Stimulated activated memory B cell treated with anti-CD40 and anti-IgM and Interleukin-4, amounts not matched to agents 10 μg/mL and 1 μg/mL and 100 μg/mL, for 72 hours (primary cell): Measurements from ENCODE around the gene KRTAP4-12.
"Not testable (repeated sequence)": the region's sequence is repeated elsewhere in the genome, so short reads cannot be mapped to it uniquely, and the experiment has no call there.

Source experiments
- ATAC-seq: fragments of 150-1000 bp; cut with Tn5 transposase; 2 replicates; pipeline ENCODE4 v1.10.0; 2021
- H3K27ac Mint-ChIP-seq: one replicate; pipeline ENCODE4 v1.8.0; 2022; ENCODE audit warnings: mild to moderate bottlenecking, mixed read lengths
- H3K27me3 Mint-ChIP-seq: one replicate; pipeline ENCODE4 v1.8.0; 2022; ENCODE audit warnings: mixed read lengths
- H3K36me3 Mint-ChIP-seq: one replicate; pipeline ENCODE4 v1.8.0; 2022; ENCODE audit warnings: mixed read lengths
- H3K4me1 Mint-ChIP-seq: one replicate; pipeline ENCODE4 v1.8.0; 2022; ENCODE audit warnings: mixed read lengths
- H3K4me3 Mint-ChIP-seq: one replicate; pipeline ENCODE4 v1.8.0; 2022; ENCODE audit warnings: mild to moderate bottlenecking, moderate library complexity, mixed read lengths
- H3K9me3 Mint-ChIP-seq: one replicate; pipeline ENCODE4 v1.8.0; 2022; ENCODE audit warnings: mixed read lengths

KRTAP4-12 gene

GRCh38 chr17:41140360-41141131 lies 16.6 kb upstream of the KRTAP4-12 start, which contains the start of gene KRTAP4-6:
TSS of gene KRTAP4-6 (minus strand) at chr17:41140544. CDS start at chr17:41140487, 57 bp downstream.
- ATAC-seq = no peak
- H3K9me3 Mint-ChIP-seq = peaks cover 33% of the 10 kb centered on the region

GRCh38 chr17:41139865-41140264 lies 15.9 kb upstream of the KRTAP4-12 start:
- H3K27ac Mint-ChIP-seq, H3K4me1 Mint-ChIP-seq: not testable (repeated sequence)
- H3K36me3 Mint-ChIP-seq = peaks cover 22% of the 10 kb centered on the region

More at GRCh38 chr17:41140360-41141131, 16.6 kb upstream of the KRTAP4-12 start, which contains the start of gene KRTAP4-6:
- H3K36me3 Mint-ChIP-seq = peaks cover 22% of the 10 kb centered on the region
- H3K27me3 Mint-ChIP-seq = peaks cover 25% of the 10 kb centered on the region
- no peak within 1 kb of the TSS for H3K4me3 Mint-ChIP-seq
- no peak within 1 kb of the TSS for H3K27ac Mint-ChIP-seq
- H3K4me1 Mint-ChIP-seq = no peaks in the 10 kb centered on the region

GRCh38 chr17:41133880-41134735 lies 10.1 kb upstream of the KRTAP4-12 start:
- Mint-ChIP-seq H3K36me3 (peaks cover 6% of the 10 kb centered on the region), H3K27ac (no peak overlapping the region), H3K9me3 (peaks cover 10% of the 10 kb centered on the region), H3K4me1 (peaks cover 9% of the 10 kb centered on the region), H3K27me3 (peaks cover 8% of the 10 kb centered on the region), H3K4me3 (no peak overlapping the region)
- no peak for ATAC-seq

More at GRCh38 chr17:41139865-41140264, 15.9 kb upstream of the KRTAP4-12 start:
- Mint-ChIP-seq H3K9me3 (peaks cover 33% of the 10 kb centered on the region), H3K27me3 (peaks cover 25% of the 10 kb centered on the region)
- ATAC-seq, H3K4me3 Mint-ChIP-seq: not testable (repeated sequence)

- peak; percentile 76 for ATAC-seq
- Mint-ChIP-seq H3K4me3 (no peak overlapping the region), H3K9me3 (peaks cover 4% of the 10 kb centered on the region), H3K36me3 (no peaks in the 10 kb centered on the region), H3K27ac (no peak overlapping the region), H3K27me3 (no peaks in the 10 kb centered on the region), H3K4me1 (peaks cover 9% of the 10 kb centered on the region)
Measured at GRCh38 chr17:41131979-41132378, 8.0 kb upstream of the KRTAP4-12 start.

- ATAC-seq = no peak
- no peak overlapping the region for H3K27ac Mint-ChIP-seq
- no peaks in the 10 kb centered on the region for H3K36me3 Mint-ChIP-seq
- peaks cover 23% of the 10 kb centered on the region for H3K27me3 Mint-ChIP-seq
- H3K4me1 Mint-ChIP-seq = peaks cover 29% of the 10 kb centered on the region
- no peak overlapping the region for H3K4me3 Mint-ChIP-seq
- H3K9me3 Mint-ChIP-seq = peaks cover 2% of the 10 kb centered on the region
Measured at GRCh38 chr17:41127371-41127770, 3.4 kb upstream of the KRTAP4-12 start.

GRCh38 chr17:41126412-41126811 lies 2.4 kb upstream of the KRTAP4-12 start:
- Mint-ChIP-seq H3K36me3 (no peaks in the 10 kb centered on the region), H3K27me3 (peaks cover 28% of the 10 kb centered on the region), H3K27ac (no peak overlapping the region), H3K4me3 (no peak overlapping the region), H3K9me3 (peaks cover 3% of the 10 kb centered on the region), H3K4me1 (peaks cover 21% of the 10 kb centered on the region)
- no peak for ATAC-seq

- H3K27me3 Mint-ChIP-seq = peaks cover 28% of the 10 kb centered on the region
- H3K27ac Mint-ChIP-seq = no peak overlapping the region
- H3K4me1 Mint-ChIP-seq = peaks cover 28% of the 10 kb centered on the region
- ATAC-seq = no peak
- H3K9me3 Mint-ChIP-seq = peaks cover 3% of the 10 kb centered on the region
- H3K36me3 Mint-ChIP-seq = no peaks in the 10 kb centered on the region
- no peak overlapping the region for H3K4me3 Mint-ChIP-seq
Measured at GRCh38 chr17:41125064-41125463, 1.1 kb upstream of the KRTAP4-12 start.

- not testable (repeated sequence) for H3K4me3 Mint-ChIP-seq, H3K36me3 Mint-ChIP-seq, H3K9me3 Mint-ChIP-seq, H3K27ac Mint-ChIP-seq, ATAC-seq
- Mint-ChIP-seq H3K27me3 (peaks cover 28% of the 10 kb centered on the region), H3K4me1 (peaks cover 33% of the 10 kb centered on the region)
Measured at GRCh38 chr17:41123292-41123990, 541 bp downstream of the KRTAP4-12 start.

- H3K9me3 Mint-ChIP-seq = peaks cover 3% of the 10 kb centered on the region
- peaks cover 44% of the 10 kb centered on the region for H3K4me1 Mint-ChIP-seq
- no peak overlapping the region for H3K4me3 Mint-ChIP-seq
- H3K27ac Mint-ChIP-seq = no peak overlapping the region
- no peak for ATAC-seq
- peaks cover 40% of the 10 kb centered on the region for H3K27me3 Mint-ChIP-seq
- peaks cover 5% of the 10 kb centered on the region for H3K36me3 Mint-ChIP-seq
Measured at GRCh38 chr17:41121742-41122141, 2.2 kb downstream of the KRTAP4-12 start.

GRCh38 chr17:41119696-41120690 lies 4.0 kb downstream of the KRTAP4-12 start:
- H3K4me3 Mint-ChIP-seq = peak overlapping the region; percentile 44

GRCh38 chr17:41118721-41119120 lies 5.3 kb downstream of the KRTAP4-12 start:
- H3K27ac Mint-ChIP-seq = no peak overlapping the region
- peaks cover 5% of the 10 kb centered on the region for H3K36me3 Mint-ChIP-seq
- peaks cover 3% of the 10 kb centered on the region for H3K9me3 Mint-ChIP-seq
- no peak for ATAC-seq
- H3K4me3 Mint-ChIP-seq = no peak overlapping the region
- peaks cover 31% of the 10 kb centered on the region for H3K27me3 Mint-ChIP-seq
- peaks cover 39% of the 10 kb centered on the region for H3K4me1 Mint-ChIP-seq

More at GRCh38 chr17:41119696-41120690, 4.0 kb downstream of the KRTAP4-12 start:
- peak; percentile 64 for ATAC-seq
- H3K9me3 Mint-ChIP-seq, H3K36me3 Mint-ChIP-seq: not testable (repeated sequence)
- H3K4me1 Mint-ChIP-seq = peaks cover 50% of the 10 kb centered on the region
- H3K27me3 Mint-ChIP-seq = peaks cover 41% of the 10 kb centered on the region
- H3K27ac Mint-ChIP-seq = peak overlapping the region; percentile 61

- H3K4me3 Mint-ChIP-seq, ATAC-seq, H3K27ac Mint-ChIP-seq, H3K9me3 Mint-ChIP-seq, H3K36me3 Mint-ChIP-seq: not testable (repeated sequence)
- Mint-ChIP-seq H3K27me3 (peaks cover 23% of the 10 kb centered on the region), H3K4me1 (peaks cover 31% of the 10 kb centered on the region)
Measured at GRCh38 chr17:41117846-41118386, 6.1 kb downstream of the KRTAP4-12 start, which contains the start of gene KRTAP4-11. TSS of gene KRTAP4-11 (minus strand) at chr17:41118373. CDS start at chr17:41118315, 58 bp downstream.

GRCh38 chr17:41116297-41116696 lies 7.7 kb downstream of the KRTAP4-12 start:
- H3K27me3 Mint-ChIP-seq = peaks cover 14% of the 10 kb centered on the region
- peaks cover 29% of the 10 kb centered on the region for H3K4me1 Mint-ChIP-seq
- peaks cover 1% of the 10 kb centered on the region for H3K9me3 Mint-ChIP-seq
- no peak overlapping the region for H3K27ac Mint-ChIP-seq
- H3K36me3 Mint-ChIP-seq = peaks cover 8% of the 10 kb centered on the region
- no peak overlapping the region for H3K4me3 Mint-ChIP-seq
- peak; percentile 70 for ATAC-seq
